Stimulated activated CD8-positive, alpha-beta memory T cell treated with anti-CD3 and anti-CD28 coated beads, Interleukin-12 subunit alpha, Interleukin-12 subunit beta, amount 100 ng/mL, for 4 hours (primary cell): ENCODE results near the gene R3HDM4.
"Not testable (repeated sequence)": the region's sequence is repeated elsewhere in the genome, so short reads cannot be mapped to it uniquely, and the experiment has no call there.

Source experiments
- DNase-seq: peaks from one replicate; pipeline ENCODE4 v3.0.0-alpha.2; 2020; ENCODE audit warnings: low read depth

The R3HDM4 gene

GRCh38 chr19:854549-854948 lies 58.5 kb downstream of the R3HDM4 start:
- no peak for DNase-seq

GRCh38 chr19:853614-854220 lies 59.3 kb downstream of the R3HDM4 start:
- not testable (repeated sequence) for DNase-seq

GRCh38 chr19:853014-853585 lies 59.9 kb downstream of the R3HDM4 start:
- no peak for DNase-seq

GRCh38 chr19:852136-853013 lies 60.6 kb downstream of the R3HDM4 start, which contains the start of gene ELANE:
Gene ELANE, plus strand, starts transcription at chr19:852303. Its CDS starts 26 bp downstream, at chr19:852329.
- DNase-seq = no peak

- no peak for DNase-seq
These were observed 62.1 kb downstream of the R3HDM4 start for GRCh38 chr19:850979-851335.

GRCh38 chr19:850221-850978 lies 62.6 kb downstream of the R3HDM4 start:
- DNase-seq = no peak

GRCh38 chr19:849195-849594 lies 63.8 kb downstream of the R3HDM4 start:
- not testable (repeated sequence) for DNase-seq

GRCh38 chr19:848386-848921 lies 64.6 kb downstream of the R3HDM4 start:
- no peak for DNase-seq
